ENCODE results near the gene VDAC1. TPM values are rescaled to one million over a fixed set of nuclear protein-coding genes. Genes with fewer than 3 reads are reported as not detected.

VDAC1 gene
- total RNA-seq, 1 experiment from 2014 or later: 395 TPM

GRCh38 chr5:134024811-134025210 lies 20.0 kb upstream of the VDAC1 start:
- Histone ChIP-seq H3K27me3 (ENCODE audit: control insufficient read depth, insufficient read depth, low read length) (no peaks in the 10 kb centered on the region), H3K4me3 (ENCODE audit: low read depth in 2 of 2, low read length in 2 of 2) (no peak overlapping the region), H3K9me3 (ENCODE audit: control insufficient read depth, insufficient read depth, low read depth, low read length) (no peaks in the 10 kb centered on the region), H3K36me3 (ENCODE audit: control insufficient read depth, insufficient read depth, low read length) (no peaks in the 10 kb centered on the region), H3K27ac (ENCODE audit: low read length) (peak overlapping the region; percentile 41; the same call in 1 of the 2 replicates), H3K4me1 (ENCODE audit: control insufficient read depth, insufficient read depth, low read length) (peaks cover 7% of the 10 kb centered on the region)
- ChIA-PET POLR2A (interaction anchor here (0.6 kb wide), 1 partner anchor 45 kb away, joined by 3 read pairs; no protein-coding TSS in a partner anchor), CTCF (no interaction called here)
- DNase-seq (ENCODE audit: low read depth, low spot score) (no peak), ATAC-seq (no peak)
- intact Hi-C loops (cut with micrococcal nuclease; ENCODE audit: unreplicated experiment): no loop called here
- no peak for TF ChIP-seq POLR2AphosphoS5 (IDR thresholded peaks at IDR 0.05; ENCODE audit: low read depth, low read length)
- TF ChIP-seq REST (IDR thresholded peaks at IDR 0.05; ENCODE audit: insufficient read depth in 1 of 2, low read depth in 2 of 2, low read length in 1 of 2): no peak
- TF ChIP-seq TCF7L2 (IDR thresholded peaks at IDR 0.05; ENCODE audit: low read depth, low read length): no peak
- TF ChIP-seq CTCF (IDR thresholded peaks at IDR 0.05): no peak
- TF ChIP-seq SIN3A (IDR thresholded peaks at IDR 0.05; ENCODE audit: borderline replicate concordance, insufficient read depth, low read depth, low read length): no peak
- BruUV-seq (replicated peaks): no TSS peak
- in situ Hi-C loops (cut with HindIII; ENCODE audit: low pct_unique_long_range_greater_than_20kb, low sequenced_read_pairs): no loop called here

- Histone ChIP-seq H3K9me3 (ENCODE audit: control insufficient read depth, insufficient read depth, low read depth, low read length) (no peaks in the 10 kb centered on the region), H3K4me1 (ENCODE audit: control insufficient read depth, insufficient read depth, low read length) (peaks cover 22% of the 10 kb centered on the region), H3K4me3 (ENCODE audit: low read depth in 2 of 2, low read length in 2 of 2) (no peak overlapping the region), H3K36me3 (ENCODE audit: control insufficient read depth, insufficient read depth, low read length) (no peaks in the 10 kb centered on the region), H3K27ac (ENCODE audit: low read length) (peak overlapping the region; percentile 68; the same call in 1 of the 2 replicates), H3K27me3 (ENCODE audit: control insufficient read depth, insufficient read depth, low read length) (no peaks in the 10 kb centered on the region)
- intact Hi-C loops (cut with micrococcal nuclease; ENCODE audit: unreplicated experiment) (no loop called here), in situ Hi-C loops (cut with HindIII; ENCODE audit: low pct_unique_long_range_greater_than_20kb, low sequenced_read_pairs) (no loop called here)
- POLR2A ChIA-PET: interaction anchor here (0.6 kb wide), 1 partner anchor 17 kb away, joined by 3 read pairs; the partner anchor contains the start of gene VDAC1
- CTCF ChIA-PET: no interaction called here
- TF ChIP-seq SIN3A (IDR thresholded peaks at IDR 0.05; ENCODE audit: borderline replicate concordance, insufficient read depth, low read depth, low read length) (no peak), TCF7L2 (IDR thresholded peaks at IDR 0.05; ENCODE audit: low read depth, low read length) (no peak), CTCF (IDR thresholded peaks at IDR 0.05) (no peak), POLR2AphosphoS5 (IDR thresholded peaks at IDR 0.05; ENCODE audit: low read depth, low read length) (no peak), REST (IDR thresholded peaks at IDR 0.05; ENCODE audit: insufficient read depth in 1 of 2, low read depth in 2 of 2, low read length in 1 of 2) (no peak)
- BruUV-seq (replicated peaks): no TSS peak
- ATAC-seq: no peak
- DNase-seq (ENCODE audit: low read depth, low spot score): no peak
Observed at GRCh38 chr5:134022333-134022732, 17.6 kb upstream of the VDAC1 start.
